H9 (cell line): ENCODE results near the gene OR10J5. TPM values are rescaled to one million over a fixed set of nuclear protein-coding genes. Genes with fewer than 3 reads are reported as not detected.

Source experiments
- DNase-seq: peaks from one replicate; pipeline ENCODE4 v3.0.0-alpha.2; 2017
- H2AFZ ChIP-seq: one replicate; pipeline ENCODE4 v1.6.1; 2013; ENCODE audit warnings: mild to moderate bottlenecking, low read length, control low read depth, moderate library complexity
- H2AK5ac ChIP-seq: 2 replicates; pipeline ENCODE4 v1.6.1; 2013; ENCODE audit warnings: low read length, control low read depth, mixed read lengths; ENCODE audit not compliant: insufficient read length
- H2BK120ac ChIP-seq: one replicate; pipeline ENCODE4 v1.6.1; 2013; ENCODE audit warnings: low read depth, mild to moderate bottlenecking, low read length, control low read depth, inconsistent platforms; ENCODE audit not compliant: poor library complexity, severe bottlenecking
- H2BK12ac ChIP-seq: 2 replicates; pipeline ENCODE4 v1.6.1; 2013; ENCODE audit warnings: low read length, control low read depth, mixed read lengths, low read depth; ENCODE audit not compliant: insufficient read length
- H2BK15ac ChIP-seq: 2 replicates; pipeline ENCODE4 v1.6.1; 2013; ENCODE audit warnings: low read depth, low read length, control low read depth
- H2BK20ac ChIP-seq: one replicate; pipeline ENCODE4 v1.6.1; 2013; ENCODE audit warnings: low read depth, mild to moderate bottlenecking, low read length, control low read depth, inconsistent platforms; ENCODE audit not compliant: poor library complexity, severe bottlenecking
- H2BK5ac ChIP-seq: 2 replicates; pipeline ENCODE4 v1.6.1; 2013; ENCODE audit warnings: low read length, control low read depth, mixed read lengths; ENCODE audit not compliant: insufficient read length
- H3K14ac ChIP-seq: 2 replicates; pipeline ENCODE4 v1.6.1; 2013; ENCODE audit warnings: low read length, control low read depth; ENCODE audit not compliant: insufficient read depth
- H3K18ac ChIP-seq: 2 replicates; pipeline ENCODE4 v1.6.1; 2013; ENCODE audit warnings: low read depth, mild to moderate bottlenecking, mixed read lengths, low read length, control low read depth; ENCODE audit not compliant: insufficient read length
- H3K23ac ChIP-seq: 2 replicates; pipeline ENCODE4 v1.6.1; 2013; ENCODE audit warnings: low read length, control low read depth, mixed read lengths, low read depth; ENCODE audit not compliant: insufficient read length
- H3K23me2 ChIP-seq: 2 replicates; pipeline ENCODE4 v1.6.1; 2013; ENCODE audit warnings: low read depth, mild to moderate bottlenecking, mixed read lengths, low read length, control low read depth; ENCODE audit not compliant: insufficient read length, poor library complexity, severe bottlenecking
- H3K27ac ChIP-seq: 2 replicates; pipeline ENCODE4 v1.5.1; 2013; ENCODE audit warnings: low read length, control low read depth, mixed read lengths, low read depth; ENCODE audit not compliant: insufficient read length
- H3K27me3 ChIP-seq: 2 replicates; pipeline ENCODE4 v1.6.1; 2013; ENCODE audit warnings: low read length, control low read depth, inconsistent platforms; ENCODE audit not compliant: insufficient read depth
- H3K4ac ChIP-seq: 2 replicates; pipeline ENCODE4 v1.6.1; 2013; ENCODE audit warnings: low read depth, mild to moderate bottlenecking, control low read depth, inconsistent platforms, low read length, moderate library complexity
- H3K4me1 ChIP-seq: 2 replicates; pipeline ENCODE4 v1.6.1; 2013; ENCODE audit warnings: low read length, control low read depth, inconsistent platforms; ENCODE audit not compliant: insufficient read depth
- H3K4me2 ChIP-seq: 2 replicates; pipeline ENCODE4 v1.6.1; 2013; ENCODE audit warnings: low read length, control low read depth, mixed read lengths; ENCODE audit not compliant: insufficient read length, insufficient read depth
- H3K56ac ChIP-seq: 2 replicates; pipeline ENCODE4 v1.6.1; 2013; ENCODE audit warnings: low read depth, mild to moderate bottlenecking, mixed read lengths, low read length, control low read depth; ENCODE audit not compliant: insufficient read length
- H3K79me1 ChIP-seq: 2 replicates; pipeline ENCODE4 v1.6.1; 2013; ENCODE audit warnings: low read depth, mild to moderate bottlenecking, moderate library complexity, low read length, control low read depth, inconsistent platforms; ENCODE audit not compliant: insufficient read depth, poor library complexity, severe bottlenecking
- H3K79me2 ChIP-seq: 2 replicates; pipeline ENCODE4 v1.6.1; 2013; ENCODE audit warnings: low read length, control low read depth, inconsistent platforms; ENCODE audit not compliant: insufficient read depth
- H3K9ac ChIP-seq: 2 replicates; pipeline ENCODE4 v1.6.1; 2013; ENCODE audit warnings: low read length, control low read depth, mixed read lengths; ENCODE audit not compliant: insufficient read length; ENCODE audit errors: extremely low read depth
- H3K9me3 ChIP-seq: one replicate; pipeline ENCODE4 v1.6.1; 2013; ENCODE audit warnings: low read depth, low read length, inconsistent platforms; ENCODE audit not compliant: control insufficient read depth
- H3T11ph ChIP-seq: one replicate; pipeline ENCODE4 v1.6.1; 2013; ENCODE audit warnings: mild to moderate bottlenecking, low read length, control low read depth, inconsistent platforms
- H4K20me1 ChIP-seq: one replicate; pipeline ENCODE4 v1.6.1; 2013; ENCODE audit not compliant: control insufficient read depth, insufficient read length, insufficient read depth
- H4K5ac ChIP-seq: 2 replicates; pipeline ENCODE4 v1.6.1; 2013; ENCODE audit warnings: low read depth, mild to moderate bottlenecking, mixed read lengths, low read length, control low read depth; ENCODE audit not compliant: insufficient read length
- H4K8ac ChIP-seq: replicated peaks from 2 replicates; pipeline ENCODE4 v1.6.1; 2013; ENCODE audit warnings: low read length, control low read depth, mixed read lengths, low read depth; ENCODE audit not compliant: insufficient read length
- H4K91ac ChIP-seq: 2 replicates; pipeline ENCODE4 v1.6.1; 2013; ENCODE audit warnings: low read depth, mild to moderate bottlenecking, moderate library complexity, mixed read lengths, low read length, control low read depth; ENCODE audit not compliant: insufficient read length
- H3K27ac Mint-ChIP-seq, 3 experiments: 2 replicates in 2 of 3; 3 replicates in 1 of 3; pipeline ENCODE4 v1.8.0; 2020 to 2021; ENCODE audit warnings: mixed read lengths in 3 of 3, mild to moderate bottlenecking in 1 of 3, moderate library complexity in 1 of 3
- H3K27me3 Mint-ChIP-seq: 2 replicates; pipeline ENCODE4 v1.8.0; 2021; ENCODE audit warnings: low read depth, mild to moderate bottlenecking, moderate library complexity, mixed read lengths
- H3K36me3 Mint-ChIP-seq, 3 experiments: 2 replicates in 2 of 3; 3 replicates in 1 of 3; pipeline ENCODE4 v1.8.0; 2020 to 2021; ENCODE audit warnings: low read depth in 3 of 3, mixed read lengths in 3 of 3; ENCODE audit not compliant: insufficient read depth in 1 of 3
- H3K4me1 Mint-ChIP-seq, 2 experiments: 2 replicates each; pipeline ENCODE4 v1.8.0; 2020; ENCODE audit warnings: mixed read lengths in 2 of 2
- H3K4me3 Mint-ChIP-seq, 2 experiments: 2 replicates in 1 of 2; 3 replicates in 1 of 2; pipeline ENCODE4 v1.8.0; 2020 to 2021; ENCODE audit warnings: mild to moderate bottlenecking in 2 of 2, mixed read lengths in 2 of 2, moderate library complexity in 1 of 2
- H3K9me3 Mint-ChIP-seq, 2 experiments: 2 replicates in 1 of 2; 3 replicates in 1 of 2; pipeline ENCODE4 v1.8.0; 2020; ENCODE audit warnings: mild to moderate bottlenecking in 2 of 2, mixed read lengths in 2 of 2, moderate library complexity in 1 of 2
- CTCF ChIP-seq: fragments of 200-600 bp; sonication (generic); conservative IDR thresholded peaks from 3 replicates; pipeline ENCODE4 v1.8.0; 2021; ENCODE audit warnings: antibody characterized with exemption, mild to moderate bottlenecking
- WGBS: extraction: QIAGEN DNeasy Blood & Tissue Kit; methylation state at CpG from one replicate; pipeline ENCODE4 v1.1.7; 2013; ENCODE audit warnings: missing lambda C conversion rate, low lambda C conversion rate, mixed read lengths; ENCODE audit not compliant: insufficient read length; ENCODE audit errors: extremely low coverage; 5-methylcytosine and 5-hydroxymethylcytosine counted together
- total RNA-seq: library from RNA; stranded (reverse); gene quantifications from 2 replicates; pipeline ENCODE4 v1.2.1, GENCODE V29; 2021

Gene OR10J5
- total RNA-seq, 1 experiment from 2014 or later = not detected

- no peak overlapping the region for H2BK5ac ChIP-seq
- H2BK15ac ChIP-seq = no peak overlapping the region
- peaks cover 4% of the 10 kb centered on the region for H3K27me3 Mint-ChIP-seq
- no peaks in the 10 kb centered on the region for H3K79me2 ChIP-seq
- H2BK20ac ChIP-seq = no peak overlapping the region
- no peaks in the 10 kb centered on the region for H4K20me1 ChIP-seq
- no peaks in the 10 kb centered on the region for H3K27me3 ChIP-seq
- no peak overlapping the region for H3K9ac ChIP-seq
- H2BK12ac ChIP-seq = no peak overlapping the region
- H3K79me1 ChIP-seq = no peaks in the 10 kb centered on the region
- no peak overlapping the region for H4K8ac ChIP-seq
- no peak overlapping the region for H3T11ph ChIP-seq
- H3K14ac ChIP-seq = no peak overlapping the region
- H3K9me3 ChIP-seq = no peaks in the 10 kb centered on the region
- H3K4me1 ChIP-seq = no peaks in the 10 kb centered on the region
- no peak overlapping the region for H3K56ac ChIP-seq
- no peaks in the 10 kb centered on the region for H3K23me2 ChIP-seq
- no peak overlapping the region; a peak in 1 of 7 replicates for H3K27ac Mint-ChIP-seq
- H3K4me1 Mint-ChIP-seq = no peaks in the 10 kb centered on the region
- no peak overlapping the region for H3K27ac ChIP-seq
- no CpG with 5 or more reads among the region's 3 CpGs for WGBS
- no peak overlapping the region for H2AK5ac ChIP-seq
- no peak overlapping the region for H3K4me3 Mint-ChIP-seq
- no peak overlapping the region for H2BK120ac ChIP-seq
- H3K18ac ChIP-seq = no peak overlapping the region
- H3K4ac ChIP-seq = no peak overlapping the region
- no peak for TF ChIP-seq CTCF
- peaks cover under 1 to 29% (median 4%) of the 10 kb centered on the region in 3 experiments; a peak in 6 of 7 replicates for H3K36me3 Mint-ChIP-seq
- no peak for DNase-seq
- H2AFZ ChIP-seq = no peak overlapping the region
- H3K23ac ChIP-seq = no peak overlapping the region
- H4K5ac ChIP-seq = no peak overlapping the region
- H3K4me2 ChIP-seq = no peak overlapping the region
- no peak overlapping the region for H4K91ac ChIP-seq
- peaks cover 8 to 63% of the 10 kb centered on the region in 2 experiments for H3K9me3 Mint-ChIP-seq
These were observed 44.5 kb upstream of the OR10J5 start for GRCh38 chr1:159580340-159580739.
